Activated CD4-positive, CD25-positive, alpha-beta regulatory T cell treated with anti-CD3 and anti-CD28 coated beads, Interleukin-2, amount 50 U/mL, for 72 hours (primary cell): Measurements from ENCODE around the gene WDR76.
"Not testable (repeated sequence)": the region's sequence is repeated elsewhere in the genome, so short reads cannot be mapped to it uniquely, and the experiment has no call there.

Source experiments
- DNase-seq: peaks from one replicate; pipeline ENCODE4 v3.0.0; 2021

Gene WDR76

GRCh38 chr15:43824302-43825246 is 2.2 kb upstream of the WDR76 start, which contains the start of gene MFAP1:
TSS of gene MFAP1 (minus strand) at chr15:43824690. CDS start at chr15:43824569, 121 bp downstream.
- peak; percentile 83 for DNase-seq

DNA sequence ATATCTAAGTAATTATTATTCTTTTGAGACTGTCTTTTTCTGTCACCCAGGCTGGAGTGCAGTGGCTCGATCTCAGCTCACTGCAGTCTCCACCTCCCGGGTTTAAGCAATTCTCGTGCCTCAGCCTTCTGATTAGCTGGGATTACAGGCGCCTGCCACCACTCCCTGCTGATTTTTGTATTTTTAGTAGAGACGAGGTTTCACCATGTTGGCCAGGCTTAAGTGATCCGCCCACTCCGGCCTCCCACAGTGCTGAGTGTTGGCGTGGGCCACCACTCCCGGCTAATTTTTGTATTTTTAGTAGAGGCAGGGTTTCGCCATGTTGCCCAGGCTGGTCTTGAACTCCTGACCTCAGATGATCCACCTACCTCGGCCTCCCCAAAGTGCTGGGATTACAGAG is 1.5 kb upstream of the WDR76 start:
- not testable (repeated sequence) for DNase-seq

- DNase-seq, result no peak
Observed at GRCh38 chr15:43826029-43826507, 734 bp upstream of the WDR76 start.

DNA sequence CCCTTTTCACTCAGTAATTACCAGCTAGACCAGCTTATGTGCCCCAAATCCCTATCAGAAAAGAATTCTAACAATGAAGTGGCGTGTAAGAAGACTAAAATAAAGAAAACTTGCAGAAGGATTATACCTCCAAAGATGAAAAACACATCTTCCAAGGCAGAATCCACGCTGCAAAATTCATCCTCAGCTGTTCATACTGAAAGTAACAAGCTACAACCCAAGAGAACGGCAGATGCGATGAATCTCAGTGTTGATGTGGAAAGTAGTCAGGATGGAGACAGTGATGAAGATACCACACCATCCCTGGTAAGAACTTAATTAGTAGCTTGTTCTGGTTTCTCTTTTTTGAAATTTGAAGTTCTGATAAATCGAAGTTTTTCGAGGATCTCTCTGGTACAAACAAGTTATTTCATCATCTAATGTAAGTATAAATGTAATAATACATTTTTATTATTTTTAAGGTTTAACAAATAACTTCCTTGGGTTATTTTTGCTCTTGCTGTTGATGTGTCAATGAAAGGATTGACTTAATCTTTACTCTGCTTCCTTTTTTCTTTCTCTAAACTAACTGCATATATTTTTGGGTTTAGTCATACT is 1.4 kb downstream of the WDR76 start:
- DNase-seq, result no peak

GRCh38 chr15:43829951-43830540 is 3.2 kb downstream of the WDR76 start:
- not testable (repeated sequence) for DNase-seq

DNA sequence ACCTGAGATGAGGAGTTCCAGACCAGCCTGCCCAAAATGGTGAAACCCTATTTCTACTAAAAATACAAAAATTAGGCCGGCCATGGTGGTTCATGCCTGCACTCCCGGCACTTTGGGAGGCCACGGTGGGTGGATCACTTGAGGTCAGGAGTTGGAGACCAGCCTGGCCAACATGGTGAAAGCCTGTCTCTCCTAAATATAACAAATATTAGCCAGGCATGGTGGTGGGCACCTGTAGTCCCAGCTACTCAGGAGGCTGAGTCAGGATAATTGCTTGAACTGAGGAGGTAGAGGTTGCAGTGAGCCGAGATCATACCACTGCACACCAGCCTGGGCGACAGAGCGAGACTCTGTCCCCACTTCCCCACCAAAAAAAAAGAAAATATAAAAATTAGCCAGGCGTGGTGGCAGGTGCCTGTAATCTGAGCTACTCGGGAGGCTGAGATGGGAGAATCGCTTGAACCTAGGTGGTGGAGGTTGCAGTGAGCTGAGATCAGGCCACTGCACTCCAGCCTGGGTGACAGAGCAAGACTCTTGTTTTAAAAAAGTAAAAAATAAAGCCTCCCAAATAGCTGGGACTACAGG is 4.0 kb downstream of the WDR76 start:
- not testable (repeated sequence) for DNase-seq

- DNase-seq, result not testable (repeated sequence)
Observed at GRCh38 chr15:43831519-43832052, 4.8 kb downstream of the WDR76 start.

- DNase-seq, result not testable (repeated sequence)
Observed at GRCh38 chr15:43832485-43832884, 5.7 kb downstream of the WDR76 start.

DNA sequence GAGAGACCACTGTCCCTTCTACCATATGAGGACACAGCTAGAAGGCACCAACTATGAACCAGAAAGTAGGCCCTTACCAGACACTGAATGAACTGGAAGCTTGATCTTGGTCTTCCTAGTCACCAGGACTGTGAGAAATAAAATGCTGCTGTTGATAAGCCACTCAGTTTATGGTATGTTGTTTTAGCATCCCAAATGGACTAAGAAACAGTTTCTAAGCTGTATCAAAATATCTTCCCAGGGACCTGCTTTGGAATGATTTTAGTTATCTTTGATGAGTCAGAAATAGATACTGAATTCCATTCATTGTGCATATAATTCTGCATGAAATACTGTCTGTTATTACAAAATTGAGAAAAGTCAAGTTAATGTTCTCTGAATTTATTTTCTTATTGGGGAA is 18.6 kb downstream of the WDR76 start:
- no peak for DNase-seq

DNA sequence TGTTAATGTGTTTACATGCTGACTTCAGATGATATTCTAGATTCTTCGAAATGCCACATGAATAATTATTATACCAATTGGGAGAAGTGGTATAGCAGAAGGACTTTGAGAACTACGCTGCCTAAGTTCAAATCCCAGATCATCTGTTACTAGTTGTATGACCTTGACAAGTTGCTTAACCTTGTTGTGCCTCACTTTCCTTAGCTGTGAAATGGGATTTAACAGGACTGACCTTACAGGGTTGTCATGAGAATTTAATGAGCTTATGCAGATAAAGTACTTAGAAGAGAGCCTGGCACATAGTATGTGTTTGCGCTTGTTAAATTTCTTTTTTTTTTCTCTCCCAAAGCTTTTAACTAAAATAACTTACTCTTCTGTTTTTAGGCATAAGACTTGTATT is 24.4 kb downstream of the WDR76 start:
- DNase-seq, result no peak

- no peak for DNase-seq
Observed at GRCh38 chr15:43852607-43853006, 25.8 kb downstream of the WDR76 start.

DNA sequence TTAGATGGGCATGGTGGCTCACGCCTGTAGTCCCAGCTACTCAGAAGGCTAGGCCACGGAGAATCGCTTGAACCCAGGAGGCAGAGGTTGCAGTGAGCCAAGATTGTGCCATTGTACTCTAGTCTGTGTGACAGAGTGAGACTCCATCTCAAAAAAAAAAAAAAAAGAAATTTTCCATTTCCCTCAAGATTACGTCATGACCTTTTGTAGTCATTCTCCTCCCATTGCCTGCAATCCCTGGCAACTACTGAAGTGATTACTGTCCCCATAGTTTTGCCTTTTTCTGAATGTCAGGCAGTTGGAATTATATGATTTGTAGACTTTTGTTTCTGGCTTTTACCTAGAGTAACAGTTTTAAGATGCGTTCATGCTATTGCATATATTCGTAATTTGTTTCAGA is 28.0 kb downstream of the WDR76 start:
- DNase-seq, result no peak

- DNase-seq, result no peak
Observed at GRCh38 chr15:43859546-43859945, 32.7 kb downstream of the WDR76 start.

DNA sequence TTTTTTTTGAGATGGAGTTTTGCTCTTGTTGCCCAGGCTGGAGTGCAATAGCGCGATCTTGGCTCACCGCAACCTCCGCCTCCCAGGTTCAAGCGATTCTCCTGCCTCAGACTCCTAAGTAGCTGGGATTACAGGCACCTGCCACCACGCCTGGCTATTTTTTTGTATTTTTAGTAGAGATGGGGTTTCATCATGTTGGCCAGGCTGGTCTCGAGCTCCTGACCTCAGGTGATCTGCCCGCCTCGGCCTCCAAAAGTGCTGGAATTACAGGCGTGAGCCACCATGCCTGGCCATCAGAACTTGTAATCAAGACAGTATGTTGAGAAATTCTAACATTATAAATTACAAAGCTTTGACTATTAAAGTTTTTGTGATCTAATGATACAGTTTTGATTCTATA is 39.8 kb downstream of the WDR76 start:
- DNase-seq, result not testable (repeated sequence)

DNA sequence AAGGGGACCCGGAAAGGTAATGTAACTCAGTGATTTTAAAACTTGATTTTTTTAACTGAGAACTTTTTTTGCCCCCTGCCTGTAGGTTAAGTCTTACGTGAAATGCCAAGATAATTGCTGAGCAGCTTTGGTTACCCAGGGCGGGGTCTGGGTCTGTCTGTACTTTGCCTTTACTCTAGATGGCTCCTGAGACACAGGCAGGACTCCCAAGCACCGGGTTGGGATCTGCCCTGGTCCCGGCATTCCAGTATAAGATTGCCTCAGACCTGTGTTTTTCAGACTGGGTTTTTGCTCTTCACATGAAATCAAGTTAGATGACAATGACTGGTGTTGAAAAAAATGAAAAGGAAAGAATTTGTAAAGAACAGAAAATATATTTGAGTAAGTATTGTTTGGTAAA is 40.3 kb downstream of the WDR76 start:
- no peak for DNase-seq

- no peak for DNase-seq
Observed at GRCh38 chr15:43868406-43868805, 41.6 kb downstream of the WDR76 start.

GRCh38 chr15:43871835-43872234 is 45.0 kb downstream of the WDR76 start:
- no peak for DNase-seq

DNA sequence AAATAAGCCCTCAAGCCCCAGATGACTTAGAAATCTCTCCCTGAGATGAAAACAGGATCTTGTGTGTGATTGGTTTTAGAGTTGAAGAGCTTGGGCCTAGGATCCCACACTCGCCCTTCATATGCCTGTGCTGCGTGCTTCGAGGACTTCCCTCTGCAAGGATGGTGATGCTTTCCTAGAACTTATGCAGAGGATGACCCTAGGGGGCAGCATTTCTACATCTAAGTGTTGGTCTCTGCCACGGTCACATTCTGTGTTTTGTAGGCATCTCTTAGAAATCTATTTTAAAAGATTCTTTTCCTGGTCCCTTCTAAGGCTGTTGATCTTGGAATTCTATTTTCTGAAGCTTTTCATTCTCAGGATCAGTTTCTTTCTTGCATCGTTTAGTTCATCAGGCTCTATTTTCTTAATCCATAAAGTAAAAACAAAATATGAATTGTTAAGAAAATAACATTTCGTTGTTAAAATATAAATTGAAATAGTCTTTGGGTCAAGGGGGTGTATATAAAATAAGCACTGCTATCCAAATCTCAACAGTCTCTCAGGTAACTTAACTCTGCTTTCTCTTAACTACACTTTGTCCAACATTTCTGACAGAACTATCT is 45.7 kb downstream of the WDR76 start:
- no peak for DNase-seq

GRCh38 chr15:43873651-43874050 is 46.8 kb downstream of the WDR76 start:
- DNase-seq, result no peak

GRCh38 chr15:43876872-43877271 is 50.1 kb downstream of the WDR76 start:
- no peak for DNase-seq

- no peak for DNase-seq
Observed at GRCh38 chr15:43877371-43877770, 50.6 kb downstream of the WDR76 start.

GRCh38 chr15:43878446-43878845 is 51.6 kb downstream of the WDR76 start:
- no peak for DNase-seq
